HepG2 (cell line): ENCODE measurements around the gene PPP1R27. TPM values are rescaled to one million over a fixed set of nuclear protein-coding genes. Genes with fewer than 3 reads are reported as not detected.

Source experiments
- KLF16 ChIP-seq, 2 experiments: sonication (generic) in 1 of 2; formaldehyde crosslinking in 1 of 2; IDR thresholded peaks; 2 replicates each; pipeline versions ENCODE4 v1.6.1 to v1.8.0; 2016 to 2023; ENCODE audit warnings: missing genetic modification reagents in 2 of 2, missing compliant biosample characterization in 1 of 2
- KLF9 ChIP-seq: IDR thresholded peaks from 2 replicates; pipeline ENCODE4 v1.6.1; 2016; ENCODE audit warnings: low read depth
- SP1 ChIP-seq, 2 experiments: fragments of 450-650 bp in 1 of 2; sonication (generic) in 1 of 2; formaldehyde crosslinking in 1 of 2; IDR thresholded peaks; 2 replicates each; pipeline versions ENCODE4 v1.4.0 to v1.6.1; 2016 to 2020; ENCODE audit warnings: missing genetic modification reagents in 1 of 2
- ZNF326 ChIP-seq: sonication (generic); formaldehyde crosslinking; IDR thresholded peaks from 2 replicates; pipeline ENCODE4 v1.4.0; 2020; ENCODE audit warnings: missing genetic modification reagents, borderline replicate concordance
- ZZZ3 ChIP-seq: sonication (generic); formaldehyde crosslinking; IDR thresholded peaks from 2 replicates; pipeline ENCODE4 v1.4.0; 2020; ENCODE audit warnings: missing genetic modification reagents, mild to moderate bottlenecking, borderline replicate concordance
- polyA plus RNA-seq, 8 experiments: library from polyadenylated mRNA; depleted of rRNA in 3 of 8; stranded (reverse) in 7 of 8; unstranded in 1 of 8; fragments of >200 nt; fragmentation: Illumina TruSeq in 4 of 8; extraction: Trizol in 4 of 8; gene quantifications; 2 replicates each; pipeline versions ENCODE4 v1.2.1 to v1.2.3, GENCODE V29; 2011 to 2016; ENCODE audit warnings: low read depth in 4 of 8, missing spikeins in 1 of 8, mixed read lengths in 1 of 8; ENCODE audit not compliant: insufficient read depth in 1 of 8
- total RNA-seq, 5 experiments: library from RNA; depleted of rRNA; stranded (reverse); fragments of >200 nt; fragmentation: Illumina TruSeq; extraction: Trizol; gene quantifications; 2 replicates each; pipeline ENCODE4 v1.2.3, GENCODE V29; 2016; ENCODE audit warnings: low read depth in 1 of 5
- TF ChIP-seq, protein P1 (sequence below): sonication (generic); formaldehyde crosslinking; IDR thresholded peaks from 2 replicates; pipeline ENCODE4 v1.4.0; 2020; ENCODE audit warnings: missing genetic modification reagents
- TF ChIP-seq, protein P2 (sequence below): sonication (generic); formaldehyde crosslinking; IDR thresholded peaks from 2 replicates; pipeline ENCODE4 v1.4.0; 2020; ENCODE audit warnings: missing genetic modification reagents, borderline replicate concordance
- TF ChIP-seq, protein P3 (sequence below): sonication (generic); formaldehyde crosslinking; IDR thresholded peaks from 2 replicates; pipeline ENCODE4 v1.4.0; 2020; ENCODE audit warnings: missing genetic modification reagents
- TF ChIP-seq, protein P4 (sequence below): sonication (generic); formaldehyde crosslinking; IDR thresholded peaks from 2 replicates; pipeline ENCODE4 v1.4.0; 2020; ENCODE audit warnings: mild to moderate bottlenecking, missing genetic modification reagents
- TF ChIP-seq, protein P5 (sequence below): sonication (generic); formaldehyde crosslinking; IDR thresholded peaks from 2 replicates; pipeline ENCODE4 v1.4.0; 2020; ENCODE audit warnings: missing genetic modification reagents, borderline replicate concordance

Gene PPP1R27
- total and polyA plus RNA-seq, 2 of the 13 experiments (the other 11 are each of a cell fraction or from before 2014, with no cell fraction given): 0.17 to 1.00 TPM

DNA sequence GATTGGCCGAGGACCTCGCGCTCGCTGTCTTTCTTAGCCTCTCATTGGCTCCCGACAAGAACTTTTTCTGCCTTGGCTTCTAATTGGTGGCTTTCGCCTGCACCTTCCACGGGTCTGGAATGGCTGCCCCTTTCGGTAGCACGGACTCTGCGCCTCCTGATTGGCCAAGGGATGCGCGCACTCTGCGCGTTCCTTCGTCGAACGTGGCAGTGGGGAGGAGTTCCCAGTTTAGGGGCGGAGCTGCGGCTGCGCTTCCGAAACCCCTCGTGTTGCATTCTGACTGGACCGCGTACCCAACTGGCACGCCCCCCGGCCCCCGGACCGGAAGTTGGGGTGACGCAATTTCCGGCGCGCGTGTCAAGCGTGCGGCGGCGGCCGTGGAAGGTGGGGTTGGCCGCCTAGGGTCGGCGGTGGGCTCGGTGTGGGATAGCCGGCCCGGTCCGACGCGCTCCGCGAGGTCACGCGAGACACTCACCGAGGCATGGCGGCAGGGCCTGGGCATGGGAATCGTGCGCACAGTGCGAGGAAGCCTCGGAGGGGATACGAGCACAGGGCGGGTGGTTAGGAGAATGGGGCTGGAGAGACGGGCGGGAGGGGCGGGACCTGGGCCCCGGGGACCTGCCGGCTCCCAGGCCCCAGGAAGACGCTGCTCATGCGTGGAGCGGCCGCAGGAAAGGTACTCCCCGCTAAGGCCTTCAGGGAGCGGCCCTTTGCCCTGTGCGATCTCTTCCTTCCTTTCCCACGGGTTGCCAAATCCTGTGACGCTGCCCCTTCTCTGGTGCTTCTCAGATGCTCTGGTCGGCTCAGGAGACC is 26.1 kb upstream of the PPP1R27 start (continued):
- TF ChIP-seq, protein P1, sequence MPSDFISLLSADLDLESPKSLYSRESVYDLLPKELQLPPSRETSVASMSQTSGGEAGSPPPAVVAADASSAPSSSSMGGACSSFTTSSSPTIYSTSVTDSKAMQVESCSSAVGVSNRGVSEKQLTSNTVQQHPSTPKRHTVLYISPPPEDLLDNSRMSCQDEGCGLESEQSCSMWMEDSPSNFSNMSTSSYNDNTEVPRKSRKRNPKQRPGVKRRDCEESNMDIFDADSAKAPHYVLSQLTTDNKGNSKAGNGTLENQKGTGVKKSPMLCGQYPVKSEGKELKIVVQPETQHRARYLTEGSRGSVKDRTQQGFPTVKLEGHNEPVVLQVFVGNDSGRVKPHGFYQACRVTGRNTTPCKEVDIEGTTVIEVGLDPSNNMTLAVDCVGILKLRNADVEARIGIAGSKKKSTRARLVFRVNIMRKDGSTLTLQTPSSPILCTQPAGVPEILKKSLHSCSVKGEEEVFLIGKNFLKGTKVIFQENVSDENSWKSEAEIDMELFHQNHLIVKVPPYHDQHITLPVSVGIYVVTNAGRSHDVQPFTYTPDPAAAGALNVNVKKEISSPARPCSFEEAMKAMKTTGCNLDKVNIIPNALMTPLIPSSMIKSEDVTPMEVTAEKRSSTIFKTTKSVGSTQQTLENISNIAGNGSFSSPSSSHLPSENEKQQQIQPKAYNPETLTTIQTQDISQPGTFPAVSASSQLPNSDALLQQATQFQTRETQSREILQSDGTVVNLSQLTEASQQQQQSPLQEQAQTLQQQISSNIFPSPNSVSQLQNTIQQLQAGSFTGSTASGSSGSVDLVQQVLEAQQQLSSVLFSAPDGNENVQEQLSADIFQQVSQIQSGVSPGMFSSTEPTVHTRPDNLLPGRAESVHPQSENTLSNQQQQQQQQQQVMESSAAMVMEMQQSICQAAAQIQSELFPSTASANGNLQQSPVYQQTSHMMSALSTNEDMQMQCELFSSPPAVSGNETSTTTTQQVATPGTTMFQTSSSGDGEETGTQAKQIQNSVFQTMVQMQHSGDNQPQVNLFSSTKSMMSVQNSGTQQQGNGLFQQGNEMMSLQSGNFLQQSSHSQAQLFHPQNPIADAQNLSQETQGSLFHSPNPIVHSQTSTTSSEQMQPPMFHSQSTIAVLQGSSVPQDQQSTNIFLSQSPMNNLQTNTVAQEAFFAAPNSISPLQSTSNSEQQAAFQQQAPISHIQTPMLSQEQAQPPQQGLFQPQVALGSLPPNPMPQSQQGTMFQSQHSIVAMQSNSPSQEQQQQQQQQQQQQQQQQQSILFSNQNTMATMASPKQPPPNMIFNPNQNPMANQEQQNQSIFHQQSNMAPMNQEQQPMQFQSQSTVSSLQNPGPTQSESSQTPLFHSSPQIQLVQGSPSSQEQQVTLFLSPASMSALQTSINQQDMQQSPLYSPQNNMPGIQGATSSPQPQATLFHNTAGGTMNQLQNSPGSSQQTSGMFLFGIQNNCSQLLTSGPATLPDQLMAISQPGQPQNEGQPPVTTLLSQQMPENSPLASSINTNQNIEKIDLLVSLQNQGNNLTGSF (CRISPR knock-in tag): 0 out of 2 replicates have a peak, but pooled peaks have one; percentile 45
- TF ChIP-seq, protein P2, sequence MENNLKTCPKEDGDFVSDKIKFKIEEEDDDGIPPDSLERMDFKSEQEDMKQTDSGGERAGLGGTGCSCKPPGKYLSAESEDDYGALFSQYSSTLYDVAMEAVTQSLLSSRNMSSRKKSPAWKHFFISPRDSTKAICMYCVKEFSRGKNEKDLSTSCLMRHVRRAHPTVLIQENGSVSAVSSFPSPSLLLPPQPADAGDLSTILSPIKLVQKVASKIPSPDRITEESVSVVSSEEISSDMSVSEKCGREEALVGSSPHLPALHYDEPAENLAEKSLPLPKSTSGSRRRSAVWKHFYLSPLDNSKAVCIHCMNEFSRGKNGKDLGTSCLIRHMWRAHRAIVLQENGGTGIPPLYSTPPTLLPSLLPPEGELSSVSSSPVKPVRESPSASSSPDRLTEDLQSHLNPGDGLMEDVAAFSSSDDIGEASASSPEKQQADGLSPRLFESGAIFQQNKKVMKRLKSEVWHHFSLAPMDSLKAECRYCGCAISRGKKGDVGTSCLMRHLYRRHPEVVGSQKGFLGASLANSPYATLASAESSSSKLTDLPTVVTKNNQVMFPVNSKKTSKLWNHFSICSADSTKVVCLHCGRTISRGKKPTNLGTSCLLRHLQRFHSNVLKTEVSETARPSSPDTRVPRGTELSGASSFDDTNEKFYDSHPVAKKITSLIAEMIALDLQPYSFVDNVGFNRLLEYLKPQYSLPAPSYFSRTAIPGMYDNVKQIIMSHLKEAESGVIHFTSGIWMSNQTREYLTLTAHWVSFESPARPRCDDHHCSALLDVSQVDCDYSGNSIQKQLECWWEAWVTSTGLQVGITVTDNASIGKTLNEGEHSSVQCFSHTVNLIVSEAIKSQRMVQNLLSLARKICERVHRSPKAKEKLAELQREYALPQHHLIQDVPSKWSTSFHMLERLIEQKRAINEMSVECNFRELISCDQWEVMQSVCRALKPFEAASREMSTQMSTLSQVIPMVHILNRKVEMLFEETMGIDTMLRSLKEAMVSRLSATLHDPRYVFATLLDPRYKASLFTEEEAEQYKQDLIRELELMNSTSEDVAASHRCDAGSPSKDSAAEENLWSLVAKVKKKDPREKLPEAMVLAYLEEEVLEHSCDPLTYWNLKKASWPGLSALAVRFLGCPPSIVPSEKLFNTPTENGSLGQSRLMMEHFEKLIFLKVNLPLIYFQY (CRISPR knock-in tag): peak; percentile 52; the same call in 1 of the 2 replicates
- TF ChIP-seq, protein P3, sequence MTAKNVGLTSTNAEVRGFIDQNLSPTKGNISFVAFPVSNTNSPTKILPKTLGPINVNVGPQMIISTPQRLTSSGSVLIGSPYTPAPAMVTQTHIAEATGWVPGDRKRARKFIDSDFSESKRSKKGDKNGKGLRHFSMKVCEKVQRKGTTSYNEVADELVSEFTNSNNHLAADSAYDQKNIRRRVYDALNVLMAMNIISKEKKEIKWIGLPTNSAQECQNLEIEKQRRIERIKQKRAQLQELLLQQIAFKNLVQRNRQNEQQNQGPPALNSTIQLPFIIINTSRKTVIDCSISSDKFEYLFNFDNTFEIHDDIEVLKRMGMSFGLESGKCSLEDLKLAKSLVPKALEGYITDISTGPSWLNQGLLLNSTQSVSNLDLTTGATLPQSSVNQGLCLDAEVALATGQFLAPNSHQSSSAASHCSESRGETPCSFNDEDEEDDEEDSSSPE: peak; percentile 88
- TF ChIP-seq KLF9 (CRISPR knock-in tag) (peak; percentile 98; the same call in 1 of the 2 replicates), KLF16 (CRISPR knock-in tag; IDR thresholded peaks at IDR 0.05) (peak; percentile 91 to 97; a peak in 3 of 4 replicates), ZZZ3 (peak; percentile 73; the same call in 1 of the 2 replicates), SP1 (IDR thresholded peaks at IDR 0.05) (peak; percentile 56), SP1 (CRISPR knock-in tag; IDR thresholded peaks at IDR 0.05) (peak; percentile 94), ZNF326 (CRISPR knock-in tag) (peak; percentile 28; the same call in 1 of the 2 replicates)
- TF ChIP-seq, protein P4, sequence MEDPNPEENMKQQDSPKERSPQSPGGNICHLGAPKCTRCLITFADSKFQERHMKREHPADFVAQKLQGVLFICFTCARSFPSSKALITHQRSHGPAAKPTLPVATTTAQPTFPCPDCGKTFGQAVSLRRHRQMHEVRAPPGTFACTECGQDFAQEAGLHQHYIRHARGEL (CRISPR knock-in tag): 0 out of 2 replicates have a peak, but pooled peaks have one; percentile 55
- TF ChIP-seq, protein P5, sequence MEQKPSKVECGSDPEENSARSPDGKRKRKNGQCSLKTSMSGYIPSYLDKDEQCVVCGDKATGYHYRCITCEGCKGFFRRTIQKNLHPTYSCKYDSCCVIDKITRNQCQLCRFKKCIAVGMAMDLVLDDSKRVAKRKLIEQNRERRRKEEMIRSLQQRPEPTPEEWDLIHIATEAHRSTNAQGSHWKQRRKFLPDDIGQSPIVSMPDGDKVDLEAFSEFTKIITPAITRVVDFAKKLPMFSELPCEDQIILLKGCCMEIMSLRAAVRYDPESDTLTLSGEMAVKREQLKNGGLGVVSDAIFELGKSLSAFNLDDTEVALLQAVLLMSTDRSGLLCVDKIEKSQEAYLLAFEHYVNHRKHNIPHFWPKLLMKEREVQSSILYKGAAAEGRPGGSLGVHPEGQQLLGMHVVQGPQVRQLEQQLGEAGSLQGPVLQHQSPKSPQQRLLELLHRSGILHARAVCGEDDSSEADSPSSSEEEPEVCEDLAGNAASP (CRISPR knock-in tag): peak; percentile 53
